NCI-H1436 treated with DMSO at 0.1 percent for 48 hours (cell line): Measurements from ENCODE around the gene ANHX.

Experiments
- DNase-seq: peaks from one replicate; lab custom pipeline; 2025; lab: John Stamatoyannopoulos, UW

Gene ANHX

GRCh38 chr12:133202493-133203343, 33.0 kb downstream of the ANHX start:
- DNase-seq: no peak

DNA sequence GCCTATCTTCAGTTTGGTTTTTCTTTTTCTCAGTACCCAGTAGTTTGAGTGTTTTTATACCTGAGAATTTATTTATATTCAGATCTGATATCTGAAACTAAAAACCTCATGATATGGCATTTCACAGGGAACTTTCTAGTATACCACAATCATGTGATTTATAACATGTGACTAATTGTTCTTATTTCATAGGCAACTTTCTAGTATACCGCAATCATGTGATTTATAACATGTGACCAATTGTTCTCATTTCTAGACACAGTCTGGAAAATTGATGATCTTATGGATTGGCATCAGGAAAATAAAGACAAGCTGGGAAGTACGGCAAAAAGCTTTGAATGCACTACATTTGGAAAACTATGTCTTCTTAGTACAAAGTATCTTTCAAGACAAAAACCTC, 33.8 kb downstream of the ANHX start:
- no peak for DNase-seq

DNA sequence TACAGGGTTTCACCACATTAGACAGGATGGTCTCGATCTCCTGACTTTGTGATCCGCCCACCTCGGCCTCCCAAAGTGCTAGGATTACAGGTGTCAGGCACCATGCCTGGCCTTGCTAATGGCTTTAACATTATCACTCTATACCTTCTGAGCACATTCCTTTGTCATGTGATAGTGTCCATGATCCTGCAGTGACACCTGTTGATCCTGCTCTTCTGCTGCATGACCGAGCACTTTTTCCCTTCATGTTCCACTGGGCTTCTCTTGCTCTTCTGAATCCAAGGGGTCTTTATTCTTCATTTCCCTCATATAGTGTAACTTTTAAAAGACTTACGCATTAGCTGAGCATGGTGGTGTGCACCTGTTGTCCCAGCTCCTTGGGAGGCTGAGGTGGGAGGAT, 42.8 kb downstream of the ANHX start:
- no peak for DNase-seq

GRCh38 chr12:133190176-133190575, 45.5 kb downstream of the ANHX start:
- DNase-seq: no peak

- DNase-seq: peak; percentile 67
Observed at GRCh38 chr12:133181238-133181959, 54.3 kb downstream of the ANHX start, which contains the start of gene ZNF268. Gene ZNF268, plus strand, starts transcription at chr12:133181495. Its CDS starts 503 bp downstream, at chr12:133181998.

DNA sequence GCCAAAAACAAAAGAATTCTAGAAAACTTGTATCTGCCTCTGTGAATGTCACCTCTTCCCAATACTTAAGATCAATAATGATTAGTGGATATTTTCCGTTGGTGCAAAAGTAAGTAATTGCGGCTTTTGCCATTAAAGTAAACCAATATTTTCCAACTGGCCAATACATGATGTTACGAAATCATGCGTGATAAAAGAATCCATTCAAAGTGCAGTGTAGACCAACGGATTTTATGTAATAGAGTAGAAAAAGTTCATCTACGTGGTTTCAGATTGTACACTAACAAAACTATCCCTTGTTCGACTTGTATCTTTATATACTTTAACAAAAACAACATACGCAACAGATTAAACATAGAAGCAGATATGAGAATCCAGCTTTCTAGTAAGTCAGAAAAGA, 55.0 kb downstream of the ANHX start:
- no peak for DNase-seq

DNA sequence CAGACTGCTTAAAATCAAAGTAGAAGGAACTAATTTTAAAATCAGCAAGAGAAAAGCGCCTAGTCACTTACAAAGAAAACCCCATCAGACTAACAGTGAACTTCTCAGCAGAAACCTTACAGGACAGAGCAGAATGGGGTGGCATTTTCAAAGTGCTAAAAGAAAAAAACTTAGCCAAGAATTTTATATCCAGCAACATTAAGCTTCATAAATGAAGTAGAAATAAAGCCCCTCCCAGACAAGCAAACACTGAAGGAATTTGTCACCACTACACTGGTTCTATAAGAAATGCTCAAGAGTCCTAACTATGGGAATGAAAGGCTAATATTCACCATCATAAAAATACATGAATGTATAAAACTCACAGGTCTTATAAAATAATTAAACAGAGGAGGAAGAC, 60.8 kb downstream of the ANHX start:
- no peak for DNase-seq

- DNase-seq: no peak
Observed at GRCh38 chr12:133172491-133172890, 63.2 kb downstream of the ANHX start.
